OCI-LY1 (cell line): Measurements from ENCODE around the gene SORBS2.

Experiments used
- EZH2 ChIP-seq: fragments of 200-600 bp; sonication (generic), shearing (Covaris generic); IDR thresholded peaks from 2 replicates; pipeline ENCODE4 v1.8.0; 2017; ENCODE audit warnings: borderline replicate concordance, mixed run types, mild to moderate bottlenecking, antibody characterized with exemption, low read length, moderate library complexity, mixed read lengths
- TF ChIP-seq, protein P1 (sequence below): fragments of 200-600 bp; sonication (generic), shearing (Covaris generic); IDR thresholded peaks from 2 replicates; pipeline ENCODE4 v1.5.1; 2017; ENCODE audit warnings: mild to moderate bottlenecking, antibody characterized with exemption, low read length, moderate library complexity, mixed read lengths

DNA sequence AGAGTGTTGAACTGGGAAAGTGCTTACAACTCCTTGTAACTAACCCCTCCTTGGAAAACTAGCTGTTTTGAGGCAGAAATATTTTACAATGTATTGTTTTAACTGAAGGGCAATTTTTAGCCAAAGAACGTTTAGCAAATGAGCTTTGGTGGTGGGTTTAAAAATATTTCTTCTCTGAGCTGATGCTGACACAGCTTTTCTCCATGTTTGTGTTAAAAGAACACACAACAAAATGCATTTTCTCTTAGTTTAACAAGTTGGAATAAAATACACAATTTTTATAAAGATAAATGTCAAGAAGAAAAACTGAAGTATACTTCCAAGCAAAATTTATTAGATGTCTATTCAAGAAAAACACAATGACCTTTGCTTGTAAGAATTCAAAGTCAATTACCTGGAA, 226.8 kb downstream of the SORBS2 start:
- TF ChIP-seq, protein P1, sequence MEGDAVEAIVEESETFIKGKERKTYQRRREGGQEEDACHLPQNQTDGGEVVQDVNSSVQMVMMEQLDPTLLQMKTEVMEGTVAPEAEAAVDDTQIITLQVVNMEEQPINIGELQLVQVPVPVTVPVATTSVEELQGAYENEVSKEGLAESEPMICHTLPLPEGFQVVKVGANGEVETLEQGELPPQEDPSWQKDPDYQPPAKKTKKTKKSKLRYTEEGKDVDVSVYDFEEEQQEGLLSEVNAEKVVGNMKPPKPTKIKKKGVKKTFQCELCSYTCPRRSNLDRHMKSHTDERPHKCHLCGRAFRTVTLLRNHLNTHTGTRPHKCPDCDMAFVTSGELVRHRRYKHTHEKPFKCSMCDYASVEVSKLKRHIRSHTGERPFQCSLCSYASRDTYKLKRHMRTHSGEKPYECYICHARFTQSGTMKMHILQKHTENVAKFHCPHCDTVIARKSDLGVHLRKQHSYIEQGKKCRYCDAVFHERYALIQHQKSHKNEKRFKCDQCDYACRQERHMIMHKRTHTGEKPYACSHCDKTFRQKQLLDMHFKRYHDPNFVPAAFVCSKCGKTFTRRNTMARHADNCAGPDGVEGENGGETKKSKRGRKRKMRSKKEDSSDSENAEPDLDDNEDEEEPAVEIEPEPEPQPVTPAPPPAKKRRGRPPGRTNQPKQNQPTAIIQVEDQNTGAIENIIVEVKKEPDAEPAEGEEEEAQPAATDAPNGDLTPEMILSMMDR, result no peak
- no peak for TF ChIP-seq EZH2
